HCT116 (cell line): Measurements from ENCODE around the gene SSC4D. TPM values are rescaled to one million over a fixed set of nuclear protein-coding genes. Genes with fewer than 3 reads are reported as not detected.

Experiments used
- ATAC-seq: fragments of 200-7000 bp; cut with Tn5 transposase; 2 replicates; pipeline ENCODE4 v1.9.1; 2020; ENCODE audit warnings: mild to moderate bottlenecking, moderate library complexity
- BruUV-seq: library from RNA; stranded (reverse); fragments of 400-500 nt; replicated peaks from 2 replicates; lab custom pipeline; 2021; lab: Mats Ljungman, UMichigan
- CTCF ChIA-PET: fragments of 300-600 bp; sonication (Branson Sonifier 250); formaldehyde crosslinking; loops from one replicate; lab custom pipeline; 2021; ENCODE audit warnings: antibody characterized with exemption; lab: Charles Lee
- POLR2A ChIA-PET: fragments of 300-600, 350-600 bp; sonication (Branson Sonifier 250); formaldehyde crosslinking; loops from one replicate; lab custom pipeline; 2021; ENCODE audit warnings: antibody characterized with exemption; lab: Charles Lee
- RAD21 ChIA-PET, 2 experiments: fragments of 300-600 bp; sonication (Branson Sonifier 250); formaldehyde crosslinking; loops; one replicate each; lab custom pipeline; 2023; ENCODE audit warnings: low total read pairs in 2 of 2; ENCODE audit not compliant: uncharacterized antibody in 2 of 2, unreplicated experiment in 2 of 2, low non-redundant PET in 1 of 2; lab: Charles Lee
- DNase-seq: peaks from one replicate; pipeline ENCODE4 v3.0.0-alpha.2; 2010; ENCODE audit warnings: low read depth, low spot score
- H2AFZ ChIP-seq: fragments of 200-600 bp; shearing (Covaris generic), sonication (generic); 2 replicates; pipeline ENCODE4 v1.6.1; 2017; ENCODE audit warnings: low read depth, mixed run types, mixed read lengths, antibody characterized with exemption, low read length; ENCODE audit not compliant: poor library complexity, severe bottlenecking
- H3K27ac ChIP-seq: 2 replicates; pipeline ENCODE4 v1.5.1; 2012; ENCODE audit warnings: low read depth, low read length
- H3K27me3 ChIP-seq: fragments of 200-600 bp; sonication (generic); 2 replicates; pipeline ENCODE4 v1.6.1; 2016; ENCODE audit warnings: mixed run types, low read length, mixed read lengths; ENCODE audit not compliant: insufficient read depth
- H3K36me3 ChIP-seq, 2 experiments: fragments of 200-500 bp in 1 of 2; fragments of 200-600 bp in 1 of 2; sonication (Bioruptor generic) in 1 of 2; sonication (generic) in 1 of 2; 2 replicates each; pipeline versions ENCODE4 v1.5.1 to v1.6.1; 2014 to 2016; ENCODE audit warnings: low read length in 2 of 2, inconsistent platforms in 1 of 2, mixed read lengths in 1 of 2, mixed run types in 1 of 2; ENCODE audit not compliant: insufficient read depth in 2 of 2, control insufficient read depth in 1 of 2
- H3K4me1 ChIP-seq, 2 experiments: fragments of 200-600 bp in 1 of 2; sonication (generic) in 1 of 2; 2 replicates each; pipeline versions ENCODE4 v1.5.1 to v1.6.1; 2012 to 2017; ENCODE audit warnings: low read length in 2 of 2, inconsistent platforms in 1 of 2, mild to moderate bottlenecking in 1 of 2, mixed read lengths in 1 of 2, mixed run types in 1 of 2, moderate library complexity in 1 of 2; ENCODE audit not compliant: insufficient read depth in 2 of 2, control insufficient read depth in 1 of 2
- H3K4me2 ChIP-seq: fragments of 200-600 bp; sonication (generic); 2 replicates; pipeline ENCODE4 v1.6.1; 2017; ENCODE audit warnings: mixed run types, low read length, mixed read lengths
- H3K4me3 ChIP-seq, 2 experiments: fragments of 200-600 bp in 1 of 2; sonication (generic) in 1 of 2; replicated peaks in 1 of 2; 2 replicates each; pipeline ENCODE4 v1.5.1; 2011 to 2016; ENCODE audit warnings: low read length in 2 of 2, control low read depth in 1 of 2, low read depth in 1 of 2, mild to moderate bottlenecking in 1 of 2, mixed read lengths in 1 of 2, mixed run types in 1 of 2
- H3K79me2 ChIP-seq: fragments of 200-600 bp; sonication (generic); 2 replicates; pipeline ENCODE4 v1.6.1; 2017; ENCODE audit warnings: mild to moderate bottlenecking, mixed run types, low read length, moderate library complexity, mixed read lengths; ENCODE audit not compliant: insufficient read depth
- H3K9ac ChIP-seq: fragments of 200-600 bp; sonication (generic); 2 replicates; pipeline ENCODE4 v1.6.1; 2016; ENCODE audit warnings: low read length, mixed read lengths
- H3K9me2 ChIP-seq: fragments of 200-600 bp; sonication (generic), shearing (Covaris generic); 2 replicates; pipeline ENCODE4 v1.6.1; 2017; ENCODE audit warnings: mixed run types, mild to moderate bottlenecking, moderate library complexity; ENCODE audit not compliant: insufficient read depth
- H3K9me3 ChIP-seq, 2 experiments: fragments of 200-500 bp in 1 of 2; fragments of 200-600 bp in 1 of 2; sonication (Bioruptor generic) in 1 of 2; sonication (generic) in 1 of 2; 2 replicates each; pipeline ENCODE4 v1.6.1; 2014 to 2017; ENCODE audit warnings: low read length in 2 of 2, mixed read lengths in 2 of 2, inconsistent platforms in 1 of 2, low read depth in 1 of 2, mild to moderate bottlenecking in 1 of 2, mixed run types in 1 of 2, moderate library complexity in 1 of 2; ENCODE audit not compliant: control insufficient read depth in 1 of 2, insufficient read depth in 1 of 2
- H4K20me1 ChIP-seq: fragments of 200-600 bp; sonication (generic), shearing (Covaris generic); 2 replicates; pipeline ENCODE4 v1.6.1; 2017; ENCODE audit warnings: mixed run types, mild to moderate bottlenecking, moderate library complexity; ENCODE audit not compliant: insufficient read depth
- CEBPB ChIP-seq: IDR thresholded peaks from 2 replicates; pipeline ENCODE4 v1.6.1; 2012; ENCODE audit warnings: low read depth
- EGR1 ChIP-seq: IDR thresholded peaks from 2 replicates; pipeline ENCODE4 v1.6.1; 2012; ENCODE audit warnings: low read depth
- EZH2 ChIP-seq: fragments of 200-600 bp; sonication (generic); IDR thresholded peaks from 2 replicates; pipeline ENCODE4 v1.6.1; 2017; ENCODE audit warnings: antibody characterized with exemption, mixed run types
- EZH2phosphoT487 ChIP-seq: fragments of 200-600 bp; IDR thresholded peaks from 2 replicates; pipeline ENCODE4 v1.6.1; 2018; ENCODE audit warnings: antibody characterized with exemption, borderline replicate concordance
- FOSL1 ChIP-seq: IDR thresholded peaks from 2 replicates; pipeline ENCODE4 v1.6.1; 2012; ENCODE audit warnings: low read depth
- MAX ChIP-seq: IDR thresholded peaks from 2 replicates; pipeline ENCODE4 v1.6.1; 2012
- POLR2AphosphoS5 ChIP-seq: IDR thresholded peaks from 2 replicates; pipeline ENCODE4 v1.6.1; 2011; ENCODE audit warnings: mild to moderate bottlenecking, low read depth, low read length, moderate library complexity
- RAD21 ChIP-seq: IDR thresholded peaks from 2 replicates; pipeline ENCODE4 v1.6.1; 2012; ENCODE audit warnings: low read depth, mild to moderate bottlenecking
- REST ChIP-seq: IDR thresholded peaks from 2 replicates; pipeline ENCODE4 v1.6.1; 2012; ENCODE audit warnings: low read depth
- SIN3A ChIP-seq: IDR thresholded peaks from 2 replicates; pipeline ENCODE4 v1.6.1; 2012; ENCODE audit warnings: low read depth
- SP1 ChIP-seq: IDR thresholded peaks from 2 replicates; pipeline ENCODE4 v1.6.1; 2012; ENCODE audit warnings: low read depth
- TCF7L2 ChIP-seq: IDR thresholded peaks from 2 replicates; pipeline ENCODE4 v1.7.0; 2011; ENCODE audit warnings: borderline replicate concordance, inconsistent platforms; ENCODE audit not compliant: insufficient read depth, insufficient read length; ENCODE audit errors: extremely low read depth
- ZBTB33 ChIP-seq: IDR thresholded peaks from 2 replicates; pipeline ENCODE4 v1.6.1; 2011; ENCODE audit warnings: mild to moderate bottlenecking, low read length, moderate library complexity; ENCODE audit not compliant: insufficient replicate concordance; ENCODE audit errors: extremely low read depth
- ZFX ChIP-seq: fragments of 450-650 bp; IDR thresholded peaks from 2 replicates; pipeline ENCODE4 v1.6.1; 2017
- ZNF274 ChIP-seq: fragments of 200-500 bp; sonication (Bioruptor generic); IDR thresholded peaks from 2 replicates; pipeline ENCODE4 v1.6.1; 2014; ENCODE audit warnings: mild to moderate bottlenecking, low read depth, low read length, inconsistent platforms
- intact Hi-C: fragments of 100-400 bp; cut with micrococcal nuclease; formaldehyde crosslinking; loops from 2 replicates; pipeline ENCODE4 v1.10.0; 2022
- total RNA-seq: library from RNA; stranded (reverse); gene quantifications from one replicate; pipeline ENCODE4 v1.2.1, GENCODE V29; 2021; ENCODE audit not compliant: unreplicated experiment
- TF ChIP-seq, protein P1 (sequence below): IDR thresholded peaks from 2 replicates; pipeline ENCODE4 v1.6.1; 2012
- TF ChIP-seq, protein P2 (sequence below), 3 experiments: fragments of 200-600 bp in 1 of 3; sonication (generic) in 1 of 3; IDR thresholded peaks in 2 of 3; conservative IDR thresholded peaks in 1 of 3; 2 replicates each; pipeline ENCODE4 v1.5.1; 2012 to 2017; ENCODE audit warnings: low read depth in 2 of 3, low read length in 2 of 3, antibody characterized with exemption in 1 of 3, borderline replicate concordance in 1 of 3, control low read depth in 1 of 3, mild to moderate bottlenecking in 1 of 3, mixed read lengths in 1 of 3, mixed run types in 1 of 3, moderate library complexity in 1 of 3; ENCODE audit not compliant: insufficient read depth in 1 of 3

SSC4D gene
- total RNA-seq, 1 experiment from 2014 or later, result 1.1 TPM

GRCh38 chr7:76349313-76349885, 60.1 kb downstream of the SSC4D start:
- peaks cover 100% of the 10 kb centered on the region for H3K79me2 ChIP-seq
- no peak for DNase-seq
- no peaks in the 10 kb centered on the region for H3K9me2 ChIP-seq
- BruUV-seq, result no TSS peak
- RAD21 ChIA-PET, result no interaction called here
- H2AFZ ChIP-seq, result no peak overlapping the region
- H3K4me1 ChIP-seq, result peaks cover 0 to 16% of the 10 kb centered on the region in 2 experiments; a peak in 1 of 4 replicates
- H3K27ac ChIP-seq, result no peak overlapping the region
- intact Hi-C loops, result no loop called here
- POLR2A ChIA-PET, result interaction anchor here (1.5 kb wide), 1 partner anchor 15 kb away, joined by 3 read pairs; no protein-coding TSS in a partner anchor
- H4K20me1 ChIP-seq, result peaks cover 25% of the 10 kb centered on the region; the same call in 1 of the 2 replicates
- CTCF ChIA-PET, result no interaction called here
- H3K36me3 ChIP-seq, result peaks cover 33 to 61% of the 10 kb centered on the region in 2 experiments; a peak in 3 of 4 replicates
- no peak overlapping the region for H3K4me3 ChIP-seq
- no peaks in the 10 kb centered on the region for H3K27me3 ChIP-seq
- no peak overlapping the region for H3K9ac ChIP-seq
- TF ChIP-seq ZNF274 (no peak), ZFX (no peak), SP1 (no peak), FOSL1 (no peak), MAX (no peak), POLR2AphosphoS5 (no peak), SIN3A (no peak), CEBPB (no peak), EZH2phosphoT487 (no peak), EGR1 (no peak), ZBTB33 (no peak), RAD21 (no peak), TCF7L2 (no peak), EZH2 (no peak), REST (no peak)
- TF ChIP-seq, protein P1, sequence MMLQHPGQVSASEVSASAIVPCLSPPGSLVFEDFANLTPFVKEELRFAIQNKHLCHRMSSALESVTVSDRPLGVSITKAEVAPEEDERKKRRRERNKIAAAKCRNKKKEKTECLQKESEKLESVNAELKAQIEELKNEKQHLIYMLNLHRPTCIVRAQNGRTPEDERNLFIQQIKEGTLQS, result no peak
- TF ChIP-seq, protein P2, sequence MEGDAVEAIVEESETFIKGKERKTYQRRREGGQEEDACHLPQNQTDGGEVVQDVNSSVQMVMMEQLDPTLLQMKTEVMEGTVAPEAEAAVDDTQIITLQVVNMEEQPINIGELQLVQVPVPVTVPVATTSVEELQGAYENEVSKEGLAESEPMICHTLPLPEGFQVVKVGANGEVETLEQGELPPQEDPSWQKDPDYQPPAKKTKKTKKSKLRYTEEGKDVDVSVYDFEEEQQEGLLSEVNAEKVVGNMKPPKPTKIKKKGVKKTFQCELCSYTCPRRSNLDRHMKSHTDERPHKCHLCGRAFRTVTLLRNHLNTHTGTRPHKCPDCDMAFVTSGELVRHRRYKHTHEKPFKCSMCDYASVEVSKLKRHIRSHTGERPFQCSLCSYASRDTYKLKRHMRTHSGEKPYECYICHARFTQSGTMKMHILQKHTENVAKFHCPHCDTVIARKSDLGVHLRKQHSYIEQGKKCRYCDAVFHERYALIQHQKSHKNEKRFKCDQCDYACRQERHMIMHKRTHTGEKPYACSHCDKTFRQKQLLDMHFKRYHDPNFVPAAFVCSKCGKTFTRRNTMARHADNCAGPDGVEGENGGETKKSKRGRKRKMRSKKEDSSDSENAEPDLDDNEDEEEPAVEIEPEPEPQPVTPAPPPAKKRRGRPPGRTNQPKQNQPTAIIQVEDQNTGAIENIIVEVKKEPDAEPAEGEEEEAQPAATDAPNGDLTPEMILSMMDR (IDR thresholded peaks at IDR 0.05 in 2 of 3, conservative IDR thresholded peaks at IDR 0.05 in 1 of 3; ENCODE audit: borderline replicate concordance in 1 of 3, insufficient read depth in 1 of 3, low read depth in 2 of 3, low read length in 2 of 3), result no peak
- TF ChIP-seq, all 23 proteins: peak for 0
- no peak overlapping the region for H3K4me2 ChIP-seq
- ATAC-seq, result no peak
- H3K9me3 ChIP-seq, result no peaks in the 10 kb centered on the region
